HG03060 (cell line): ENCODE data around the gene FXYD5.

Experiments used
- ATAC-seq: cut with Tn5 transposase; IDR thresholded peaks from one replicate; pipeline ENCODE4 v1.9.1; 2021; ENCODE audit warnings: low read depth, moderate number of reproducible peaks; ENCODE audit not compliant: unreplicated experiment

FXYD5 gene

GRCh38 chr19:35208121-35208520, 53.6 kb downstream of the FXYD5 start:
- ATAC-seq: no peak

DNA sequence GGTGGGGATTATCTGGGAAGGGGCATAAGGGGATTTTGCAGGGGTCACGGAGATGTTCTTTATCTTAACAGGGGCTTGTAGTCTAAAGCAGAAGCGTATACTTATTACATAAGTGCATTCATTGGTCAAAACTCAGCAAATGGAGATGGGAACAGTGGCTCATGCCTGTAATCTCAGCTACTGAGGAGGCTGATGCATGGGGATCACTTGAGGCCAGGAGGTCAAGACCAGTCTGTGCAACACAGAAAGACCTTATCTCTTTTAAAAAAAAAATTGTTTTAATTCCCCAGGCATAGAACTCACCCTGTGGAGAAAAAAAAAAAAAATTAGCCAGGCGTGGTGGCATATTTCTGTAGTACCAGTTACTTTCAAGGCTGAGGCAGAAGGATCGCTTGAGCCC, 55.1 kb downstream of the FXYD5 start:
- ATAC-seq: no peak

DNA sequence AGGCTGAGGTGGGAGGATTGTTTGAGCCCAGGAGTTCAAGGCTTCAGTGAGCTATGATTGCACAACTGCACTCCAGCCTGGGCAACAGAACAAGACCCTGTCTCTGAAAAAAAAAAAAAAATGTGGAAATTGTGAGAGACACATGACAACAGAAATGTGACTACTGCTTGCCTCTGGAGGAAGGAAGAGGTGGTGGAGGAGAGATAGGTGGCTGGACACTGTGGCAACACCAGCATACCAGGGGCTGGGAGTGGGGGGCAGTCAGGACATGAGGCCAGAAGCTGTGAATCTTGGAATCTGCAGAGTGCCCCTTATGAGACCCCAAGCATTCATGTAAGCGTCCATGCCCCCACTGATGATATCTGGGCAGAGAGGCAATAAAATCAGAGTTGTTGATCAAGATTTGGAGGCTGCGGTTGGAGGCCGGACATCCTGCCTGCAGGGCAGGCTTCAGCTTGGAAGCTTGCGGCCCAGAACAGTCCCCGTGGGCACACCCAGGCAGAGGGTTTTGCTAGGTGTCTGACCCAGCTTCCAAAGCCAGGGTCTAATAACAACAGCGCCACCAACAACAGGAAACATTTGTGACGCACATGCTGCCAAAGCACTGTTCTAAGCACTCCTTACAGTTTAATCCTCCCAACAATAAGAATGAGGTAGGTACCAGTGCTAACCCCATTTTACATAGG, 57.2 kb downstream of the FXYD5 start:
- ATAC-seq: no peak

DNA sequence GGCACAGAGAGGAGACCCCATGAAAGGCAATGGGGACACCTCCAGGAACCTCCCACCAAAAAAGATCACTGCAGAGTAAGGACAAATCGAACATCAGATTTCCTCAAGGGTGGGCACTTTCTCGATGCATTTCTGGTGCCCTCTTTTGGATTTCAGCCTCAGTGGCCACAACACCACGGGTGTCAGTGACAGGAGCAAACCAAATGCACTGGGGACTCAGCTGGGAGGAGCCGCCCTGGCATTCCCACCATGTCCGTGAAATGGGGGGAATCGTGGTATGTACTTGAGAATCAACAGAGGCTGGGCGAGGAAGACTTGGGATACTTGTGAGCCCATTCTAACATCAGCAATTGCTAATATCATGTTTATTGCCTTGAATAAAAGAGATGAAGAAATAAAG, 57.7 kb downstream of the FXYD5 start:
- no peak for ATAC-seq

DNA sequence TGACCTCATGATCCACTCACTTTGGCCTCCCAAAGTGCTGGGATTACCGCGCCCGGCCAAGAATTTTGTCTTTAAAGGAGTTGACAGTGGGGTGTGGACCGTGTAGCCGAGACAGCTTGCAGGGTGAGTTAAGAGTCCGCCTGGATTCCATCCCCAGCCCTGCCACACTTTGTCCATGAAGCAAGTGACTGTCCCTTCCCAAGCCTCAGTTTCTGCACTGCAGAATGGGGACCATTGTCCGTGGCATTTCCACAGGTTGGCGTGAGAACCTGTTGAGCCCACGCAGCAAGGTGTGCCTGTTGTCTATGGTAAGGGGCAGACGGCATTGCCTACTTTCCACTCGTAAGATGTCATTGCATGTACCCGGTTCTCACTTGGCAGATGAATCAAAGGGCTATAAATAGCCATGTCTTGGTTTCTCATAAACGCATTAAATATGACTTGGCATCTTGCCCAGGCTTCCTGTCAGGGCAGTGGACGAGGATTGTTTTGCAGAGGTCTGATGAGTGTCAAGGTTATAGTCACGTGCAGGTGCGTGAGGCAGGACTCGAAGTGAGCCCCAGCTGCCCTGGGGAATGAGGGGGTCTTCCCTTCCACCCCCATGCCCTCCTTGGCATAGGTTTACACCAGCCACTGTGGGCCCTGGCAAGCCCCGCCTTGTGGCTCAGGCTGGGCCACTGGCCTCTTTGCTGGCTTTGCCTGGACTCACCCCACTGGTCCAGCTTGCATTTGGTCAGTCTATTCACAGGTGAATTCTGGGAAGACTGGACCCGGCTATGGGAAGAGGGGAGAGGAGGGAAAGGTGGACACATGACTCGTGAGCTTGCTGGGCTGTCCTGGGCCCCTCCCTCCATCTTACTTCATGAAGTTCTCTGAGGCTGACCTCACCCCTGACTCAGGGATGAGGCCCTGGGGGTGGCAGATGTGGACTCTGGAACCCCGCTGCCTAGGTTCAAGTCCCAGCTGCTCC, 59.4 kb downstream of the FXYD5 start:
- peak; percentile 62 for ATAC-seq

DNA sequence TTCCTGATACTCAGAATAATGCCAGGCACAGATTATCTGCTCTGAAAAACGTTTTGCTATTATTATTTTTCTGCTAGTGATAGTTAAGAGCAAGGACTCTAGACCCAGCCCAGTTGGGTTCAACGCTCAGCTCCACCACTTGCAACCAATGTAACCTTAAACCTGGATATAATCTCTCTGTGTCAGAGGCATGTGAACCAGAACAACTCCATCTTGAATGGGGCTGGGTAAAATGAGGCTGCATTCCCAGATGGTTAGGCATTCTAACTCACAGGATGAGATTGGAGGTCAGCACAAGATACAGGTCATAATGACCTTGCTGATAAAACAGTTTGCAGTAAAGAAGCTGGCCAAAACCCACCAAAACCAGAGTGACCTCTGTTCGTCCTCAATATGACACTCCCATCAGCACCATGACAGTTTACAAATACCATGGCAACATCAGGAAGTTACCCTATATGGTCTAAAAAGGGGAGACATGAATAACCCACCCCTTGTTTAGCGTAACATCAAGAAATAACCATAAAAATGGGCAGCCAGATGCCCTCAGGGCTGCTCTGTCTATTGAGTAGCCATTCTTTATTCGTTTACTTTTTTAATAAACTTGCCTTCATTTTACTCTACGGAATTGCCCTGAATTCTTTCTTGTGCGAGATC, 60.4 kb downstream of the FXYD5 start:
- ATAC-seq: no peak

- no peak for ATAC-seq
Observed at GRCh38 chr19:35216016-35216832, 61.7 kb downstream of the FXYD5 start.

DNA sequence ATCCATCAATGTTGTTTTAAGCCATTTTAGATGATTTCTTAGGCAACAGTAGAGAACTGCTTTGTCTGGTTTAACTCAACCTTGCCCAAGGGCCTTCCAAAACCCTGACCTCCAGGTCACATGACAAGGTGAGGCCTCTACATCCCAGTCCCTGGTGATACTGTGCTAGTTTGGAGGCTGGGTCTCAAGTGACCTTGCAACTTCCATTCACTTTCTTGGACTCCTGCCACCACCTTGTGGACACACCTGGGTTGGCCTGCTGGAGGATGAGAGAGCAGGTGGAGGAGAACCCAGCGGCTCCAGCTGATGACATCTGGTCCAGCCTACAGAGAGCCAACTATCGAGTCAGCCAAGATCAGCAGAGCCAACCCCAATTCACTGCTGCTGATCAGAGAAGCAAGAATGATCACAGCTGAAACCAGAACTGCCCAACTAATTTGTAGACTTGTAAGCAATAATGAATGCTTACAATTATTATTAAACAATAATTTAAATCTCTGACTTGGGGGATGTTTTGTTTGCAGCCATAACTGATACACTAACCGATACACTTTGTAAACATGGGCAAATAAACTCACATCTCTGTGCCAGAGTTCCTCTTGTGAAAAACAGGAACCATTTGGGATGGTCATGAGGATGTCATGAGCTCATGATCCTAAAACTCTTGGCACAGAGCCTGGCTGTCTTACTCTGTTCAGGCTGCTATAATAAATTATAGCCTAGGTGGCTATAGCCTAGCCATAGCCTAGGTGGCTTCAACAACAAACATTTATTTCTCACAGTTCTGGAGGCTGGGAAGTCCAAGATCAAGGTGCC, 62.5 kb downstream of the FXYD5 start:
- no peak for ATAC-seq

- no peak for ATAC-seq
Observed at GRCh38 chr19:35217649-35217990, 63.1 kb downstream of the FXYD5 start.

- ATAC-seq: no peak
Observed at GRCh38 chr19:35219008-35219407, 64.5 kb downstream of the FXYD5 start.
